Spleen (tissue), 7 donors: ENCODE results near the gene MYO16.

ENCODE experiments used
- CTCF ChIP-seq, 11 experiments: fragments of 200-600 bp in 7 of 11; fragments of 450-650 bp in 4 of 11; sonication (generic) in 4 of 11; IDR thresholded peaks in 8 of 11; conservative IDR thresholded peaks in 3 of 11; 1 replicate in 7 of 11; 2 replicates in 4 of 11; pipeline versions ENCODE4 v1.4.0 to v1.8.0; 2016 to 2021; ENCODE audit warnings: antibody characterized with exemption in 11 of 11, inconsistent platforms in 4 of 11, mild to moderate bottlenecking in 1 of 11
- POLR2A ChIP-seq, 3 donors: fragments of 450-650 bp; IDR thresholded peaks; one replicate each; pipeline ENCODE4 v1.5.1; 2017; ENCODE audit warnings: antibody characterized with exemption in 3 of 3, mild to moderate bottlenecking in 1 of 3
- donor health status: DM: no; HTN: no; CAD: no; lungs with moderate emphysema.
- donor health status: DM: no; HTN: no; CAD: no.
- donor health status: DM: no; HTN: no; CAD: no.

- TF ChIP-seq POLR2A (IDR thresholded peaks at IDR 0.05) (no peak), CTCF (IDR thresholded peaks at IDR 0.05 in 8 of 11, conservative IDR thresholded peaks at IDR 0.05 in 3 of 11) (no peak)
Measured at GRCh38 chr13:108926862-108927261, 297.5 kb downstream of the MYO16 start.
